ENCODE data around the gene ANKS1A.

GRCh38 chr6:34934516-34934915 is 45.5 kb downstream of the ANKS1A start:
- no peak for TF ChIP-seq POLR2AphosphoS5 (IDR thresholded peaks at IDR 0.05; ENCODE audit: low read depth)
- no peak for TF ChIP-seq CTCF (conservative IDR thresholded peaks at IDR 0.05; ENCODE audit: low read depth in 2 of 2)
- TF ChIP-seq EZH2 (IDR thresholded peaks at IDR 0.05; ENCODE audit: low read depth, unreplicated experiment) = no peak
- no peak for TF ChIP-seq REST (IDR thresholded peaks at IDR 0.05; ENCODE audit: unreplicated experiment)
- TF ChIP-seq JUNB (IDR thresholded peaks at IDR 0.05; ENCODE audit: unreplicated experiment) = no peak
- TF ChIP-seq CREB1 (CRISPR knock-in tag; IDR thresholded peaks at IDR 0.05; ENCODE audit: low read depth) = no peak
- no peak for TF ChIP-seq STAT1 (IDR thresholded peaks at IDR 0.05; ENCODE audit: unreplicated experiment)
- no peak for TF ChIP-seq ETS1 (IDR thresholded peaks at IDR 0.05)
- no peak for TF ChIP-seq EZH2phosphoT487 (IDR thresholded peaks at IDR 0.05; ENCODE audit: unreplicated experiment)
- no peak for TF ChIP-seq NANOG (IDR thresholded peaks at IDR 0.05; ENCODE audit: borderline replicate concordance)
- TF ChIP-seq ZNF331 (CRISPR knock-in tag; IDR thresholded peaks at IDR 0.05; ENCODE audit: low read depth) = no peak
- no peak for TF ChIP-seq ZNF114 (CRISPR knock-in tag; IDR thresholded peaks at IDR 0.05)
- TF ChIP-seq ZNF462 (CRISPR knock-in tag; IDR thresholded peaks at IDR 0.05) = no peak

All from GM23338 (cell line).